H1 (cell line): ENCODE data around the gene MPRIP. TPM values are rescaled to one million over a fixed set of nuclear protein-coding genes. Genes with fewer than 3 reads are reported as not detected.

ENCODE experiments used
- CTCF ChIA-PET: fragments of 300-600 bp; sonication (Branson Sonifier 250); formaldehyde crosslinking; loops from one replicate; lab custom pipeline; 2021; ENCODE audit not compliant: partially characterized antibody; lab: Charles Lee
- POLR2A ChIA-PET: fragments of 300-600 bp; sonication (Branson Sonifier 250); formaldehyde crosslinking; loops from one replicate; lab custom pipeline; 2021; ENCODE audit warnings: inconsistent platforms; ENCODE audit not compliant: partially characterized antibody; lab: Charles Lee
- DNase-seq, 2 experiments: peaks; one replicate each; pipeline versions ENCODE4 v3.0.0 to v3.0.0-alpha.2; 2010 to 2022; ENCODE audit warnings: low spot score in 2 of 2, low read depth in 1 of 2, mixed read lengths in 1 of 2
- FAIRE-seq: peaks from 2 replicates; lab custom pipeline; 2011; peaks lifted over from hg19 to GRCh38; lab: Jason Lieb, UNC
- H2AFZ ChIP-seq: 2 replicates; pipeline ENCODE4 v1.8.1; 2012; ENCODE audit warnings: low read length, inconsistent platforms
- H2AK5ac ChIP-seq: 2 replicates; pipeline ENCODE4 v1.6.1; 2013; ENCODE audit warnings: low read depth, low read length
- H2BK120ac ChIP-seq: replicated peaks from 2 replicates; pipeline ENCODE3; 2013; ENCODE audit warnings: low read depth, low read length, inconsistent platforms
- H2BK12ac ChIP-seq: 2 replicates; pipeline ENCODE4 v1.6.1; 2013; ENCODE audit warnings: low read depth, low read length
- H2BK15ac ChIP-seq: 2 replicates; pipeline ENCODE4 v1.6.1; 2013; ENCODE audit warnings: low read length
- H2BK20ac ChIP-seq: 2 replicates; pipeline ENCODE4 v1.6.1; 2013; ENCODE audit warnings: low read length
- H2BK5ac ChIP-seq: 2 replicates; pipeline ENCODE4 v1.6.1; 2013; ENCODE audit warnings: low read depth, low read length
- H3K14ac ChIP-seq: 2 replicates; pipeline ENCODE4 v1.6.1; 2013; ENCODE audit warnings: inconsistent platforms; ENCODE audit not compliant: insufficient read length
- H3K18ac ChIP-seq: 2 replicates; pipeline ENCODE4 v1.6.1; 2013; ENCODE audit warnings: low read length; ENCODE audit errors: extremely low read depth
- H3K23ac ChIP-seq: 2 replicates; pipeline ENCODE4 v1.6.1; 2013; ENCODE audit warnings: inconsistent platforms; ENCODE audit not compliant: insufficient read length
- H3K23me2 ChIP-seq: 2 replicates; pipeline ENCODE4 v1.6.1; 2013; ENCODE audit warnings: low read depth, low read length
- H3K27ac ChIP-seq: 2 replicates; pipeline ENCODE4 v1.6.1; 2011; ENCODE audit warnings: low read depth, low read length, inconsistent platforms
- H3K27me3 ChIP-seq, 4 experiments: replicated peaks in 1 of 4; 1 replicate in 1 of 4; 2 replicates in 3 of 4; pipeline versions ENCODE4 v1.6.1 to v1.8.1; 2011 to 2013; ENCODE audit warnings: low read length in 3 of 4, mild to moderate bottlenecking in 3 of 4, inconsistent platforms in 2 of 4, mixed read lengths in 2 of 4, moderate library complexity in 1 of 4; ENCODE audit not compliant: control insufficient read depth in 3 of 4, insufficient read depth in 3 of 4; ENCODE audit errors: extremely low read depth in 1 of 4
- H3K36me3 ChIP-seq, 4 experiments: 2 replicates each; pipeline versions ENCODE4 v1.6.1 to v1.8.1; 2011 to 2013; ENCODE audit warnings: mild to moderate bottlenecking in 4 of 4, low read length in 3 of 4, moderate library complexity in 2 of 4, control low read depth in 1 of 4, inconsistent platforms in 1 of 4; ENCODE audit not compliant: insufficient read depth in 4 of 4, control insufficient read depth in 2 of 4
- H3K4ac ChIP-seq: replicated peaks from 2 replicates; pipeline ENCODE3; 2013; ENCODE audit warnings: low read length, low read depth, mixed read lengths, inconsistent platforms; ENCODE audit not compliant: insufficient read length
- H3K4me1 ChIP-seq, 4 experiments: replicated peaks in 1 of 4; 1 replicate in 1 of 4; 2 replicates in 3 of 4; pipeline versions ENCODE4 v1.6.1 to v1.8.1; 2011 to 2013; ENCODE audit warnings: low read length in 3 of 4, inconsistent platforms in 2 of 4, mixed read lengths in 1 of 4; ENCODE audit not compliant: insufficient read depth in 4 of 4, control insufficient read depth in 3 of 4
- H3K4me2 ChIP-seq, 2 experiments: 2 replicates each; pipeline versions ENCODE4 v1.6.1 to v1.8.1; 2011 to 2013; ENCODE audit warnings: low read depth in 2 of 2, low read length in 2 of 2, control low read depth in 1 of 2, inconsistent platforms in 1 of 2, mild to moderate bottlenecking in 1 of 2; ENCODE audit not compliant: insufficient read depth in 1 of 2
- H3K4me3 ChIP-seq, 4 experiments: fragments of 200-600, 300-600 bp in 1 of 4; sonication (generic), shearing (Covaris generic), sonication (Bioruptor Twin) in 1 of 4; 2 replicates each; pipeline versions ENCODE4 v1.5.1 to v1.8.1; 2011 to 2016; ENCODE audit warnings: low read length in 4 of 4, low read depth in 3 of 4, control low read depth in 2 of 4, inconsistent platforms in 2 of 4, mild to moderate bottlenecking in 2 of 4, mixed read lengths in 1 of 4, moderate library complexity in 1 of 4; ENCODE audit not compliant: insufficient read depth in 2 of 4; ENCODE audit errors: extremely low read depth in 1 of 4
- H3K56ac ChIP-seq: replicated peaks from 2 replicates; pipeline ENCODE3; 2013; ENCODE audit warnings: low read depth, mild to moderate bottlenecking, mixed read lengths, low read length, inconsistent platforms; ENCODE audit not compliant: insufficient read length
- H3K79me1 ChIP-seq: 2 replicates; pipeline ENCODE4 v1.6.1; 2013; ENCODE audit warnings: low read depth, low read length, control low read depth
- H3K79me2 ChIP-seq, 2 experiments: 2 replicates each; pipeline versions ENCODE4 v1.6.1 to v1.8.1; 2012 to 2013; ENCODE audit warnings: low read length in 2 of 2, mild to moderate bottlenecking in 2 of 2, inconsistent platforms in 1 of 2; ENCODE audit not compliant: insufficient read depth in 2 of 2, control insufficient read depth in 1 of 2
- H3K9ac ChIP-seq, 4 experiments: replicated peaks in 1 of 4; 1 replicate in 1 of 4; 2 replicates in 3 of 4; pipeline versions ENCODE4 v1.6.1 to v1.8.1; 2011 to 2013; ENCODE audit warnings: low read depth in 3 of 4, low read length in 3 of 4, control low read depth in 2 of 4, mild to moderate bottlenecking in 2 of 4, moderate library complexity in 2 of 4, inconsistent platforms in 1 of 4; ENCODE audit errors: extremely low read depth in 1 of 4
- H3K9me3 ChIP-seq, 2 experiments: 2 replicates each; pipeline versions ENCODE4 v1.6.1 to v1.8.1; 2012 to 2013; ENCODE audit warnings: mild to moderate bottlenecking in 2 of 2, moderate library complexity in 2 of 2, control low read depth in 1 of 2, inconsistent platforms in 1 of 2, low read depth in 1 of 2, low read length in 1 of 2, mixed read lengths in 1 of 2; ENCODE audit not compliant: insufficient read depth in 2 of 2
- H4K20me1 ChIP-seq, 2 experiments: replicated peaks in 1 of 2; 2 replicates each; pipeline versions ENCODE3 to v1.8.1; 2011 to 2013; ENCODE audit warnings: inconsistent platforms in 2 of 2, low read length in 2 of 2, mild to moderate bottlenecking in 1 of 2; ENCODE audit not compliant: insufficient read depth in 2 of 2, control insufficient read depth in 1 of 2
- H4K5ac ChIP-seq: 2 replicates; pipeline ENCODE4 v1.6.1; 2013; ENCODE audit warnings: low read length, low read depth, mixed read lengths, inconsistent platforms; ENCODE audit not compliant: insufficient read length
- H4K8ac ChIP-seq: 2 replicates; pipeline ENCODE4 v1.8.0; 2013; ENCODE audit warnings: mild to moderate bottlenecking, moderate library complexity, low read length, inconsistent platforms; ENCODE audit not compliant: insufficient read depth; ENCODE audit errors: extremely low read depth
- H4K91ac ChIP-seq: replicated peaks from 2 replicates; pipeline ENCODE3; 2013; ENCODE audit warnings: low read length, mixed read lengths, inconsistent platforms; ENCODE audit not compliant: insufficient read length
- FOSL1 ChIP-seq: IDR thresholded peaks from 2 replicates; pipeline ENCODE4 v1.6.1; 2011; ENCODE audit warnings: mild to moderate bottlenecking, low read depth, low read length, moderate library complexity; ENCODE audit not compliant: insufficient read depth
- NRF1 ChIP-seq: IDR thresholded peaks from 2 replicates; pipeline ENCODE4 v1.6.1; 2011; ENCODE audit warnings: mild to moderate bottlenecking, low read depth, low read length, improper control_type of control experiment
- SUZ12 ChIP-seq: fragments of 200-600 bp; sonication (generic); IDR thresholded peaks from 2 replicates; pipeline ENCODE4 v1.6.1; 2012; ENCODE audit warnings: mild to moderate bottlenecking, inconsistent platforms, low read length, moderate library complexity, mixed read lengths
- USF2 ChIP-seq: IDR thresholded peaks from 2 replicates; pipeline ENCODE4 v1.6.1; 2011; ENCODE audit warnings: low read length, improper control_type of control experiment
- WGBS, 2 experiments: shearing (Covaris generic) in 1 of 2; methylation state at CpG; one replicate each; pipeline versions ENCODE4 v1.1.6 to v1.1.7; 2013 to 2015; ENCODE audit warnings: low lambda C conversion rate in 2 of 2, mixed read lengths in 2 of 2, inconsistent platforms in 1 of 2, low coverage in 1 of 2, missing lambda C conversion rate in 1 of 2; ENCODE audit not compliant: insufficient replicate concordance in 2 of 2, insufficient coverage in 1 of 2, insufficient read length in 1 of 2; ENCODE audit errors: extremely low coverage in 1 of 2, missing lambda C conversion rate in 1 of 2; 5-methylcytosine and 5-hydroxymethylcytosine counted together
- polyA plus RNA-seq, 7 experiments: library from polyadenylated mRNA; depleted of rRNA in 3 of 7; stranded (reverse) in 5 of 7; unstranded in 2 of 7; fragments of >200 nt in 5 of 7; fragments of 200-250 nt in 2 of 7; gene quantifications; 1 replicate in 5 of 7; 2 replicates in 1 of 7; 4 replicates in 1 of 7; pipeline versions ENCODE4 v1.2.1 to v1.2.3, GENCODE V29; 2011 to 2013; ENCODE audit warnings: missing spikeins in 2 of 7, mixed read lengths in 2 of 7
- total RNA-seq: library from RNA; stranded (reverse); fragmentation: NEBNext Ultra II Directional; extraction: Animal tissue kit (Norgen Biotek cat#: 25700); gene quantifications from 2 replicates; pipeline ENCODE4 v1.2.1, GENCODE V29; 2021

The MPRIP gene
- total and polyA plus RNA-seq, 2 of the 8 experiments (the other 6 are each of a cell fraction or from before 2014, with no cell fraction given) = 48.6 to 146 TPM

DNA sequence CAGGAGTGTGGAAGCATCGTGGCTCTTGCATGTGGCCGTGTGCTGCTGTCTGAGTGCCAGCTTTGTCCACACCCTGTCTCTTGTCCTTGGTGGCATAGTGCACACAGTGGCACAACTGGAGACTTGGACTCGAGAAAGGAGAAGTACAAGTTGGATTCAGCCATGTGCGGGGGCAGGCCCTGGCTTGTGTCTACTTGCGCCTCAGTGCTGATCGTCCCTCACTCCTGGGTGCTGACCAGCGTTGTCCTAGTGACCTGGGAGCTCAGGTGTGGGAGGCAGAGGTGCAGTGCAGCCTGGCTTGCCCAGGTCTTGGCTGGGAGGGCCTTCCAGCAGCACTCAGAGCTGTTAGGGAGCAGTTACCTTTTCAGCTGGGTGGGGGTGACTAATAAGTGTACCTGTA, 20.6 kb downstream of the MPRIP start:
- H4K8ac ChIP-seq = no peak overlapping the region
- H3K27me3 ChIP-seq = no peaks in the 10 kb centered on the region
- no peak overlapping the region for H3K27ac ChIP-seq
- no peak overlapping the region for H2BK120ac ChIP-seq
- peaks cover 26% of the 10 kb centered on the region for H3K79me1 ChIP-seq
- H3K79me2 ChIP-seq = peaks cover 4 to 77% of the 10 kb centered on the region in 2 experiments; a peak in 3 of 4 replicates
- no peak overlapping the region for H2AK5ac ChIP-seq
- ChIA-PET CTCF (interaction anchor here (0.6 to 1.5 kb wide), 6 partner anchors 10 to 79 kb away, joined by 3 to 4 read pairs (median 3); no protein-coding TSS in a partner anchor), POLR2A (no interaction called here)
- no peak overlapping the region for H3K14ac ChIP-seq
- H2AFZ ChIP-seq = no peak overlapping the region
- no peak for FAIRE-seq
- H2BK5ac ChIP-seq = peak overlapping the region; percentile 62; the same call in 1 of the 2 replicates
- H3K18ac ChIP-seq = no peak overlapping the region
- H3K4ac ChIP-seq = no peak overlapping the region
- H3K23me2 ChIP-seq = no peaks in the 10 kb centered on the region
- no peak overlapping the region for H3K4me3 ChIP-seq
- H4K5ac ChIP-seq = no peak overlapping the region
- H3K9me3 ChIP-seq = no peaks in the 10 kb centered on the region
- no peak overlapping the region for H2BK12ac ChIP-seq
- no peak overlapping the region for H3K56ac ChIP-seq
- no peak overlapping the region for H2BK15ac ChIP-seq
- WGBS, 2 experiments = 89% methylated on average over 7 of the region's 7 CpGs; no CpG with 5 or more reads in 1 of the 2 experiments
- TF ChIP-seq USF2 (no peak), FOSL1 (no peak), SUZ12 (no peak), NRF1 (no peak)
- no peaks in the 10 kb centered on the region; a peak in 2 of 8 replicates for H3K36me3 ChIP-seq
- H3K23ac ChIP-seq = no peak overlapping the region
- no peak for DNase-seq
- H3K4me2 ChIP-seq = no peak overlapping the region
- H2BK20ac ChIP-seq = no peak overlapping the region
- H3K4me1 ChIP-seq = no peaks in the 10 kb centered on the region
- no peak overlapping the region for H4K91ac ChIP-seq
- H4K20me1 ChIP-seq = peaks cover 11 to 20% of the 10 kb centered on the region in 2 experiments
- no peak overlapping the region for H3K9ac ChIP-seq
